Limb (tissue), 2 donors: ENCODE data around the gene TRIM14.
A peak's percentile ranks its signal among the peaks of the same experiment; 100 is the strongest.
"Not testable (repeated sequence)": the region's sequence is repeated elsewhere in the genome, so short reads cannot be mapped to it uniquely, and the experiment has no call there.

Experiments
- DNase-seq, 2 donors: peaks; one replicate each; pipeline ENCODE4 v3.0.0-alpha.2; 2016; ENCODE audit errors: extremely low spot score in 2 of 2

Gene TRIM14

DNA sequence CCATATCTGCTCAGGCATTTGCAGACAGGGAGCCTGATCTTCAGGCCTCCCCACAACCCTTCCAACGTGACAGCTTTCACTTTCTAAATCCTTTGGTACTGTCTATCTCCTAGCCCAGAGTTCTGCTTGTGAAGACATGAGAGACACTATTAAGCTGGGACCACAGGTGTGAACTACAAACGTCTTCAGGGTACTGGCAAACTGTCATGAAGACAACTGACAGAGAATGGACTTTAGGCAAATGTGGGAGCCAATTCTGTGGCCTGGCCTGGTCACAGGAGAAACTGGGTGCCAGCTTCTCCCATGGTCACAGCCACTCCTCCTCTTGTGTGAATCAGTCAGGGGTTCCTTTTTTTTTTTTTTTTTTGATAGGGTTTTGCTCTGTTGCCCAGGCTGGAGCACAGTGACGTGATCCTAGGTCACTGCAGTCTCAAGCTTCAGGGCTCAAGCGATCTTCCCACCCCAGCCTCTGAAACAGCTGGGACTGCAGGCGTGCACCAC, 10.4 kb downstream of the TRIM14 start:
- DNase-seq: no peak

DNA sequence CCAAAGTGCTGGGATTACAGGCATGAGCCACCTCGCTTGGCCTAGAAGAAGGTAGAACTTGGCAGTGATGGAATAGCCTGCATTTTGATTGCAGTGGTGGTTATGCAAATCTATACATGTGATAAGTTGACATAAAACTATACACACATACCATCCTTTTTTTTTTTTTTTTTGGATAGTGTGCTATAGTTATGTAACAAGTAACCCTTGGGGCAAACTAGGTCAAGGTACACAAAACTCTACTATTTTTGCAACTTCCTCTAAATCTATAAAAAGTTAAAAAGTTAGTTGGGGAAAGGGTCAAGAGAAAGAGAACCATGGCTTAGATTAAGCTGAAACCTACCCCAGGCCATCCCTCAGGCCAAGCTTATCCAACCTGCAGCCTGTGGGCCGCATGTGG, 11.1 kb downstream of the TRIM14 start:
- DNase-seq: no peak

DNA sequence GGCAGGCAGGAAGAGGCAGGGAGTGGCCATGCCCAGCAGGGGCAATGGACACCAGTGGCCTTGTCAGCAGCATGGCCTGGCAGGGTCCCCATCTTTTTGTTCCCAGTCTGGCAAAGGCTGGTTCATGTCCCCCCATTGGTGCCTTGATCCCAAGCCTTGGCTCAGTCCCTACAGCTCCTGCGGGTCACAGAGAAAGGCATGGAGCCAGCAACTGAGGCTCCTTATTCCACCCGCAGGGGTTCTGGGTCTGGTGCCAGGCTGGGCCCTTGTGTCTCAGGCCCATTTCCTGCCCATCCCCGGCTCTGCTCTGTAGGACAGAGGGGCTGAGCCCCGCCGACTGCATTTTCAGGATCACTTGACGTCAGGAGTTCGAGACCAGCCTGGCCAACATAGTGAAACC, 14.0 kb downstream of the TRIM14 start:
- no peak for DNase-seq

DNA sequence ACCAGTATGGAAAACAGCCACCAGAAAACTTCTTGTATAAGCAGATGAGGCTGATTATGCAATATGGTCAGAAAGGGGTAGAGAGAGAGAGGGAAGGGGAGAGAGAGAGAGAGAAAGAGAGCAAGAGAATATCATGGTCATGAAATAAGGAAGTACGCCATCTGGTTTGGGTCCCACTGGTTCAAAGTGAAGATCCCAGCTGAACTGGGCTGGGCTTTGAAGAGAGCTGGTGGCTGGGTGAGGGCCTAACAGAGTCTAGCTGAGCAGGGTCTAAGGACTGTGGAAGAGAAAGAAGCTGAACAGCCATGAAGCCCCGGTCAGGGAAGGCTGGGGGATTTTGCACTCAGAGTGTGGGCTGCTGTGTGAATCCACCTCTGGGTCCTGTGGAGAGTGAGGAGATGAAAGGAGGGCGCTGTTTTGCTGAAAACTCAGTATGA, 14.6 kb downstream of the TRIM14 start:
- no peak for DNase-seq

DNA sequence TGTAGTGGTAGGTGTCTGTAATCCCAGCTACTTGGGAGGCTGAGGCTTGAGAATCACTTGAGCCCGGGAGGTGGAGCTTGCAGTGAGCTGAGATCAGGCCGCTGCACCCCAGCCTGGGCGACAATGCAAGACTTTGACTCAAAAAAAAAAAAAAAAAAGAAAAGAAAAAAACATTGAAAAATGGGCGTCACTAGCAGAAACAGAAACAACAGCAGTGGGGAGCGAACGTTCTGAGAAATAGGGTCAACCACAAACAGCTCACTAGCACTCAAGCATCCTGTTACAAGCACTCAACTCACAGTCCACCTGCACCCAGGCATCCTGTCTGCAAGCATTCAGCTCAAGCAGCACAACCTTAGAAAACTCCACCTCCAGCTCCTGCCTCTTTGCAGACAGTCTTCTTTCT, 17.2 kb downstream of the TRIM14 start:
- DNase-seq: no peak

DNA sequence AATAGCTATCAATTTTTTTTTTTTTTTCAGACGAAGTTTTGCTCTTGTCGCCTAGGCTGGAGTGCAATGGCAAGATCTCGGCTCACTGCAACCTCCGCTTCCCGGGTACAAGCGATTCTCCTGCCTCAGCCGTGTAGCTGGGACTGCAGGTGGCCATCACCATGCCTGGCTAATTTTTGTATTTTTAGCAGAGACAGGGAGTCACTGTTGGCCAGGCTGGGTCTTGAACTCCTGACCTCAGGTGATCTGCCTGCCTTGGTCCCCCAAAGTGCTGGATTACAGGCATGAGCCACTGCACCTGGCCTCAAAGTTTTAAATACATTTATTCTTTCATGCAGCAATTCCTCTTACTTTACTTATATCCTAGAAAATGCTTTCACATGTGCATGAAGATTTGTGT, 17.6 kb downstream of the TRIM14 start:
- DNase-seq: no peak

DNA sequence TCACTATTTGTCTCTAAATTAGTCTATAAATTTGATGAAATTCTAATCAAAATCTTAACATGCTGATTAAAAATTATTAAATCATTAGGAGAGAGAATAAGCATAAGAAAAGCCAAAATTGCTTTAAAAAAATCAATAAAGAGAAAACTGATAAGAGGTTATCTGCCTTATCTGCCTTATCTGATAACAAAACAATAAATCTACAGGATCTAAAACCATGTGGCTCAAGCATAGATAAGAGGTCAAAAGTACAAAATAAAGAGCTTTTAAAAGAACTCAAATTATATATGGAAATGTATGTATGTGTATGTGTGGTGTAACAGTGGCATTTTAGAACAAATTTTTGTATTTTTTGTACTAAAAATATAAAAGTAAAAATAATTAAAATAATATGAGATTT, 18.6 kb downstream of the TRIM14 start:
- no peak for DNase-seq

DNA sequence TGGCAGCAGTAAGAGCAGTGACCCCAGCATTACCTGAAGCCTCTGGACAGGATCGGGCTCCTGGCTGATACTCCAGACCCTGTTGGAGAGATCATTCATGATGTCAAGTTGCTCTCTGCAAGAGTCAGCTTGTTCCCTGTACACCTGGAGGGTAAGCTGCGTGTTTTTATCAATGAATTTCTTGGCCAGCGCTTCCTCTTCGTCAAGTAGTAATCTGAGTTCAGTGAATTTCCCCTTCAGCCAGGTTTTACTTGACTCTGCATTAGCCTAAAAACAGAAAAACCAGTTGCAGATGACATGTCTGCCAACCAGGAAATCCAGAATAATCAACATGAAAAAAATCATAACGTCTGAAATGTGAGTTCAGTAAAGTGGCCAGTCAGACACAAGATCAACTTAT, 19.1 kb downstream of the TRIM14 start:
- no peak for DNase-seq

DNA sequence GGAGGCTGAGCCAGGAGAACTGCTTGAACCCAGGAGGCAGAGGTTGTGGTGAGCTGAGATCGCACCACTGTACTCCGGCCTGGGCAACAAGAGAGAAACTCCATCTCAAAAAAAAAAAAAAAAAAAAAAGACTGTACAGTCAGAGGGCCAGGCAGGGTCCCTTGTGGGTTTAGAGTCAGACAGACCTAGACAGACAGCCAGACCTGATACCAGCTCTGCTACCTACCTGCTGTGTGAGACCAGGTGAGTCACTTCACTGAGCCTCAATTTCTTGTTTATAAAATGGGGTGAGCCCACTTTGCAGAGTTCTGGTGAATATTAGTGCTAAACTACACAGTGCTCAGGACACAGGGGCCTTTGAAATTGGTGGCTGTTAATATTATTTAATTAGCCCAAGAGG, 19.7 kb downstream of the TRIM14 start:
- no peak for DNase-seq

DNA sequence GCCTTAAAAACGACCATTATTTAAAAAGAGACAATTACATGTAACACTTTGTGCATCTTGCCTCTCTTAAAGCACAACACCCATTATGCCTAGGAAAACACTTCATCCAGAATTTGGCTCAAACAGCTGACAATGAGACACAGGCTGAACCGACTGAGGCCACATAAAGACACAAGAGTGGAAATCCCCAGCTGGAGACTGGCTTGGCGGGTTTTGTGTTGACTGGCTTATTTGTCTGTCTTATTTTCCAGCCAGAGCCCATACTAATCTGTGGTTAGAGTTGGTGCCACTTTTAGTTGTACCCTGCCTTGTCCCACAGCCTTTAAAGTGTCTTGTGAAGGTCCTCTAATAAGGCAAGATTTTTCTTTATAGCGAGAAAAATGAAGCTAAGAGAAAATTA, 21.2 kb downstream of the TRIM14 start:
- DNase-seq: no peak

DNA sequence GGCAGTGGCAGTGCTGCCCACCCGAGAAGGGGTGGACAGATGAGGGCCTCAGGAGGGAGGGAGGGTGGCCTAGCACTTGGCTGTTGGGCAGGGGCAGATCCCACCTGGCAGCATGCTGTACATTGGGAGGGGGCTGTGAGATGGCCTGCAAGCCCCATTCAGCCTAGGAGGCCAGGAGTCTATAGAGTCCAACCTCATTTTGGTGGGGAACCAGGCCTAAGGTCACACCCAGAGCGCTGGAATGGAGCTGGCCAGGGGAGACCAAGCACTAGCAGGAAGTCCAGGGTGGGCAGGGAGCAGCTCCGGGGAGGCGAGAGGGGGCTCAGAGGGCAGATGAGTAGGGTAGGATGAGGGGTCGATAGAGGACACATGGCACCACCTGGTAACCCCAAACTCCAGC, 22.9 kb downstream of the TRIM14 start:
- no peak for DNase-seq

DNA sequence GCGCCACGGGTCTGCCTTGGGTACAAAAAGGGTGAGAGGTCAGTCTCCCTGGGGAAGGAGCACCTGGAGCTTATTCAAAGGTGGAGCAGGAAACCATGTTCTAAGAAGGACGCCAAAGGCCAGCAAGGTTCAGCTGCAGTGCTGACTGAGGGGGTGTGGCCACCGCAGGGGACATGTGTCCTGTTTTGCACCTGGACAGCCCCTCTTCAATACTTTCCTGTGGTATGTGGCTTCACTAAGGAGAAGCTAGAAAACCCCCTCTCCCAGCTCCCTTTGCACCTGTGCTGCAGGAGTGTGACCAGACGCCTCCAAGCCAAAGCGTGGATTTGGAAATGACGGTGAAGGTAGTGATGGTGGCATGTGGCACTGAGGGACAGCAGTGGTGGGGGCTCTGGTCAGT, 23.6 kb downstream of the TRIM14 start:
- no peak for DNase-seq

DNA sequence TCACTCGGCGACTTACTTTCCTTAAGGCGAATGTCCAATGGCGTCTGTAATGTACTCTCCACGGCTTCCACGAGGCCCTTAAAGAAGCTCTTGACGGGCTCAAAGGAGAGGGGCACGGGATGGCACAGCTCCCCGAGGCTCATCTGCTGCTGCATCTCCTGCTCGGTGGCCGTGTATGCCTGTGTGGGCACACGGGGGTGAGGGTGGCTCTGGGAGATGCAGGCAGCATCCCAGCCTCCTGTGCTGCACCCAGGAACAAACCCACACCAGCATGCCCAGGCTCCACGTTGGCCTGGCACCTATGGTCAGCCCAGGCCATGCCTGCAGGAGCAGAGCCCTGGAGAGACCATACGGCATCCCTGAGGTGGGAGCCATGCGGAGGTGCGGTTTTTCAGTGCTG, 24.2 kb downstream of the TRIM14 start:
- no peak for DNase-seq

DNA sequence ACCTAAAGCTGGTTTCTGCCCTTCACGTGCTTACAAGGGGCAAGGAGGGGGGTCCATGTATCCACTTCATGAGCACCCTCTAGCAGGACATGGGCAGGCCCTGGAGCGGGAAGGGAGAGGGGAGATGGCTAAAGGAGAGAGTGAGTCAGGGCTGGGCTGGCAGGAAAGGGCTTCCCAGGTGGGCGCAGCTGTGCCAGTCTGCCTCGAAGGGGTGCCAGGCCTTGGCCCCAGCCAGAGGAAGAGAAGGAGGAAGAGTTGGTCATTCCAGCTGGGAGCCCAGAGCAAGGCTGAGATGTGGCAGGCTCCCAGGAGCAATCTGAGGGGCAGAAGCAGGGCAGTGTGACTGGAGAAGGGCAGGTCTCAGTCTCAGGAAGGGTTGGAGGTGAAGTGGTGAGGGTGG, 24.7 kb downstream of the TRIM14 start:
- DNase-seq: no peak

DNA sequence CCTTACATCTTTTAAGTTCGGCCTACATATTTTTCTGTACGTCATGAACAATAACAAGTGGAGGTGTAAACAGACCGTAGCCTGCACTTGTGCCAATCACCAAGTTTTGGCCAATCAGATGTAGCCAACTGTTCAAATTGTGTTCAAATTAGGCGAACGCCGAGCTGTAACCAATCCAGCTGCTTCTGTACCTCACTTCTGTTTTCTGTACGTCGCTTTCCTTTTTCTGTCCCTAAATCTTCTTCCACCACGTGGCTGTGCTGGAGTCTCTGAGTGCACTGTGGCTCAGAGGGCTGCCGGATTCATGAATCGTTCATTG, 26.4 kb downstream of the TRIM14 start:
- no peak for DNase-seq

DNA sequence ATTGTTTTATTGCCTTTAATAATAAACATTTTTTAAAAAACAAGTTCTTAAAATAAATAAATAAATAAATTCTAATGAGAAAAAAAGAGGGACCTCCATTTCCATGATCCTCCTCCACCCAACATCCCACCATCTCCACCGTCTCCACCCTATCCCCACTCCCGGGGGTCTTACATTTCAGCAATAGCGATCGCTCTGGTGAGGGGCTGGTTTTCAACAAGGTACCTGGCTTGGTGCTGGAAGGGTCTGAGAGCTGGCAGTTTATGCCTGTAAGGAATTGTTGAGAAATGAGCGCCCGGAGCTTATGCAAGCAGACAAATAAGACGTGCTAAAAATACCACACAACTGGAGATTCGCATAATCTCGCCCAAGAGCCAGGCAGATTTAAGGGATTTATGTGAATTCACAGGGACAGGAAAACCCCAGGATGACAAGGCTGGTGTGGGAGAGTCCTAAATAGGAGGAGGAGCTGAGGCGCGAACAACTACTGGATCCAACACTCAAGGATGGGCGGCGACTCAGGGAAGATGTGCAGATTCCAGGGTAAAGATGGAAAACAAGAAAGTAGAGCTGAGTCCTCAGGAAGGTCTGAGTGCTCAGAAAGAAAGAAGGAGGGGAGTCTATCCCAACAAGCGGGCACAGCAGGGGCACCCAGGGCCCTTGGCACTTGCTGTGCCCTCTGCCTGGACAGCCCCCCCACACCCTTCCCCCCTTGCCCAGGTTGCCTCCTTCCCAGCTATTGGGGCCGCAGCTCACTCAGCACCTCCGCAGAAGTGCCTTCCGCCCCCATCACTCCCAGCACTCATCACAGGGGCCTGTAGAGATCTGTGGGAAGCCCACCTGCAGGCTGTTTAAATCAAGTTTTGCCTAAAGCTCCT, 27.0 kb downstream of the TRIM14 start:
- no peak for DNase-seq

DNA sequence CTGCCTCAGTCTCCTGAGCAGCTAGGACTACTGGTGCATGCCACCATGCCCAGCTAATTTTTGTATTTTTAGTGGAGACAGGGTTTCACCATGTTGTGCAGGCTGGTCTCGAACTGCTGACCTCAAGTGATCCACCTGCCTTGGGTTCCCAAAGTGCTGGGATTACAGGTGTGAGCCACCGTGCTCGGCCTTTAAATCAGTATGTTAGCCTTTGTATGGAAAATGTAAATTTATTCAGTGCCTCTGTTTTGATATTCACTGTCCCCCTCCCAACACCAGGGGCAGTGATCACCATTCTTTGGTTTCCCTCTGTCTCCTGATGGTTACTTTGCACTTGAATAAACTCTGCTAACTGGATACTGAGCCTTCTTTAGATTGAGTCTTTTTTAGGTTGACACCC, 28.3 kb downstream of the TRIM14 start:
- DNase-seq: not testable (repeated sequence)

DNA sequence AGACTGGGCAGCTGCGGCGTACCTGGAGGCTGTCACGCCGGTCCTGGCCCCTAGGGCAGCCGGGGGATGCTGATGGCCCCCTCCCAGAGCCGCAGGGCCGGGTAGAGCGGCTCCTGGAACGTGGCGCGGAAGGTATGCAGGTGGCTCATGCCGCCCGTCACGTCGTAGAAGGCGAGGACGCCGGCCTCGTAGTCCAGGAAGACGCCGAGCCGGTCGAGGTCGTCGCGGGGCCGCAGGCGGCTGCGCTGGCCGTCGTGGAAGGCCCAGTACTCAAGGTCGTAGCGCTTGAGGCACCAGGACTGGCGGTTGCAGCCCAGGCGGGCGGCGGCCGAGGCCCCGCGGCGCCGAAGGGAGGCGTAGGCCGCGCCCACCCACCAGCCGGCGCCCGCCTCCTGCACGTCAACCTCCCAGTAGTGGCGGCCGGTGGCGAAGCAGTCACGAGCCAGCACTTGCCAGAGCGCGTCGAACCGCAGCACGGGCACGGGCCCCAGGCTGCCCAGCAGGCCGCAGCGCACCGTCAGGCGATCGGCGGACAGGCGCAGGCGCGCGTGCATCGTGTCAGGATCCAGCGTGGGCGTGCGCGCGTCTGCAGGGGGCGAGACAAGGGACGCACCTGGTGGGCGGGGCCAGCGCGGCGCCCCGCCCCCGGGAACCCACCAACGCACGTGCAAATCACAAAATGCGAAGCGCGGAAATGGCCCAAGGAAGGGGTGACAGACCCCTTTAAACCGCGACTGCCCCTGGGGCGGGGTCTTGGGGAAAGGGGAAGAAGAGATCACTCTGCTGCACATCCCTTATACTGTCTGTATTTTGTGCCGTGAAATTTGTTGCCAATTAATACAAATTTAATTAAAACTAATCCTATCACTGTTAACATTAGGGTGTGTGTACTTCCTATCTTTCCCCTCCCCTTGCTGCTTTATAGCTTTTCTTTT, 31.3 kb downstream of the TRIM14 start:
- DNase-seq: peak; percentile 32 to 81

DNA sequence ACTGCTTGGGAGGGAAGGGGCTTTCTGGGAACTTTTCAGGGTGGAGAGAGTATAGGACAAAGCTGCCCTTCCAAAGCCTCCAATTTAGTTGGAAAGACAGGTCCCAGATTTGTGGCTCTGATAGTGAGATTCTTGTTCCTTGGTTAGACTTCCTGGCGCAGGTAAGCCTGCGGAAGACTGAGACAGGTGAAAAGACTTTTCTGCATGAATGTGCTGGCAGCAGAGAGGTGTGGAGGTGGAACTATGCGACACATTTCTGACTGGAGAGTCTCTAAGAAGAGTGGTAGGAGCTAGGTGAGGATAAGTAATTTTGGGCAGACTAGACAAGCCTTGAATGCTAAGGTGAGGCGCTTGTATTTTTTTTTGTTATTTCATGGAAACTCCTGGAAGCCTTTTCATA, 32.6 kb downstream of the TRIM14 start:
- no peak for DNase-seq

DNA sequence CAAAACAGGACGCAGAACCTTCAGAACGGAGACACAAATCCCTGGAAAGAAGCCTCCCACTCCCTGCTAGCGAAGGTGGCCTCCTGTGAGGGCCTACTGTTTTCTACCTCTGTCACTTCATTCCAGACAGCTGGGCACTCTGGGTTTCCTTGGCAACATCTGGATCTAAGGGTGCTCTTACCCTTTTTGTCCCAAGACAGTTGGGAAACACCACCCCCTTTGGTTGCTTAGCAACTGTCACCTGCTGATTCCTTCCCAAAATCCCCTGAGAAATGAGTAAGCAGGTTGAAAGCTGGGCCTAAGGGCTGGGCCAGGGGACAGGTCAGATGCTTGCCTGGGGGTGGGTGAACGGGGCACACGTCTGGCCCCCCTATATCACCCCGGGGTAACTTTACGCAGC, 33.1 kb downstream of the TRIM14 start:
- no peak for DNase-seq

DNA sequence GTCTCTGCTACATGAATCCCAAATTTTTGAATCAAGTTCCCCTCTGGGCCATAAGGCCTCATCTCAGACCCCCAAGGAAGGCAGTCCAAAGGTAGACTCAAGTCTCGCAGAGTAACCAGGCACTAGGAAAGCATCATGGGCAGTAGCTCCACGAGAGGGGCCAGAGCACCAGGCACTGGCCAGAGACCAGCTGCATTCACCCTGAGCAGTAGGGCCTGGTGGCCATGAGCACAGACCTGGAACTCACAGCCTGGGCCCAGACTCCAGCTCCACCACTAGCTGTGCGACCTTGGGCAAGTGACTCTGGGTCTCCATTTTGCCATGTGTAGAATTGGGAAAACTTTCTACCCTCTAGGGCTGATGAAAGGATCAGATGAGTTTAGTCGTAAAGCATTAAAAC, 34.0 kb downstream of the TRIM14 start:
- DNase-seq: no peak

DNA sequence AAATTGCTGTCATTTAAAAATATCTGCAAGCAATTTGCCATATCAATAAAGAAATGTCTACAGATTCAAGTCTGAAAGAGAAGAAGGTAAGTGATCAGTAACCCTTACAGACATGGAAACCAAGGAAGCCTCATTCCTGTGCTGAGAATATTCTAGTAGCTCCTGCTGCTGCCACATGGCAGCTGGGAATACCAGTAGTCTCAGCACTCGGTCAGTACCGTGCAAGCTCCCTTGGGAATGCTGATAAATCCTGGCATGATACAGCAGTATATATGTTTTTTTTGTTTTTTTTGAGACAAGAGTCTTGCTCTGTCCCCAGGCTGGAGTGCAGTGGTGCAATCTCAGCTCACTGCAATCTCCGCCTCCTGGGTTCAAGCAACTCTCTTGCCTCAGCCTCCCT, 34.6 kb downstream of the TRIM14 start:
- DNase-seq: no peak
